ENCODE data around the gene FRMD8. TPM values are rescaled to one million over a fixed set of nuclear protein-coding genes. Genes with fewer than 3 reads are reported as not detected.

FRMD8 gene
- total RNA-seq, 4 donors from 2014 or later = 96.5 to 226 (median 128) TPM

GRCh38 chr11:65425971-65426838, 39.8 kb downstream of the FRMD8 start:
- peak in 1 of 2 donors; percentile 37 for DNase-seq (ENCODE audit: low spot score in 2 of 2)
- Histone ChIP-seq H3K27me3 (no peaks in the 10 kb centered on the region), H3K4me3 (peak overlapping the region; percentile 71 to 89 (median 80)), H3K9me3 (no peaks in the 10 kb centered on the region), H3K4me1 (peaks cover 0 to 45% (median 29%) of the 10 kb centered on the region in 4 donors), H3K36me3 (peaks cover 2 to 54% (median 12%) of the 10 kb centered on the region in 3 donors), H3K27ac (peak overlapping the region; percentile 98 to 100 (median 99))
- TF ChIP-seq EP300 (IDR thresholded peaks at IDR 0.05) = peak in 1 of 2 donors; percentile 86
- no peak for TF ChIP-seq POLR2A (IDR thresholded peaks at IDR 0.05)
- WGBS, 2 donors = 1 to 4% methylated on average over 9 of the region's 9 CpGs

- H3K36me3 ChIP-seq = peaks cover 2 to 57% (median 12%) of the 10 kb centered on the region in 3 donors
These were observed 40.6 kb downstream of the FRMD8 start for GRCh38 chr11:65426839-65427690.

GRCh38 chr11:65427691-65428577, 41.5 kb downstream of the FRMD8 start:
- H3K4me1 ChIP-seq = peaks cover 0 to 62% (median 46%) of the 10 kb centered on the region in 4 donors
- 20% methylated on average over 11 of the region's 11 CpGs for WGBS, 2 donors
- no peaks in the 10 kb centered on the region for H3K9me3 ChIP-seq
- TF ChIP-seq, protein P1, sequence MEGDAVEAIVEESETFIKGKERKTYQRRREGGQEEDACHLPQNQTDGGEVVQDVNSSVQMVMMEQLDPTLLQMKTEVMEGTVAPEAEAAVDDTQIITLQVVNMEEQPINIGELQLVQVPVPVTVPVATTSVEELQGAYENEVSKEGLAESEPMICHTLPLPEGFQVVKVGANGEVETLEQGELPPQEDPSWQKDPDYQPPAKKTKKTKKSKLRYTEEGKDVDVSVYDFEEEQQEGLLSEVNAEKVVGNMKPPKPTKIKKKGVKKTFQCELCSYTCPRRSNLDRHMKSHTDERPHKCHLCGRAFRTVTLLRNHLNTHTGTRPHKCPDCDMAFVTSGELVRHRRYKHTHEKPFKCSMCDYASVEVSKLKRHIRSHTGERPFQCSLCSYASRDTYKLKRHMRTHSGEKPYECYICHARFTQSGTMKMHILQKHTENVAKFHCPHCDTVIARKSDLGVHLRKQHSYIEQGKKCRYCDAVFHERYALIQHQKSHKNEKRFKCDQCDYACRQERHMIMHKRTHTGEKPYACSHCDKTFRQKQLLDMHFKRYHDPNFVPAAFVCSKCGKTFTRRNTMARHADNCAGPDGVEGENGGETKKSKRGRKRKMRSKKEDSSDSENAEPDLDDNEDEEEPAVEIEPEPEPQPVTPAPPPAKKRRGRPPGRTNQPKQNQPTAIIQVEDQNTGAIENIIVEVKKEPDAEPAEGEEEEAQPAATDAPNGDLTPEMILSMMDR (IDR thresholded peaks at IDR 0.05) = no peak
- TF ChIP-seq EP300 (IDR thresholded peaks at IDR 0.05) (peak in 1 of 2 donors; percentile 88), POLR2A (IDR thresholded peaks at IDR 0.05) (peak; percentile 5 to 43)
- H3K36me3 ChIP-seq = peaks cover 2 to 65% (median 12%) of the 10 kb centered on the region in 3 donors
- peak in 1 of 2 donors; percentile 48 for DNase-seq (ENCODE audit: low spot score in 2 of 2)
- no peaks in the 10 kb centered on the region for H3K27me3 ChIP-seq
- peak overlapping the region; percentile 71 to 89 (median 80) for H3K4me3 ChIP-seq
- H3K27ac ChIP-seq = peak overlapping the region; percentile 98 to 100 (median 99)

More at GRCh38 chr11:65426839-65427690, 40.6 kb downstream of the FRMD8 start:
- WGBS, 2 donors = 13 to 14% methylated on average over 10 of the region's 10 CpGs
- Histone ChIP-seq H3K4me1 (peaks cover 0 to 53% (median 37%) of the 10 kb centered on the region in 4 donors), H3K4me3 (peak overlapping the region; percentile 71 to 89 (median 80)), H3K27ac (peak overlapping the region; percentile 98 to 100 (median 99)), H3K9me3 (no peaks in the 10 kb centered on the region), H3K27me3 (no peaks in the 10 kb centered on the region)
- DNase-seq (ENCODE audit: low spot score in 2 of 2) = peak in 1 of 2 donors; percentile 55
- TF ChIP-seq EP300 (IDR thresholded peaks at IDR 0.05) = peak in 1 of 2 donors; percentile 58
- TF ChIP-seq POLR2A (IDR thresholded peaks at IDR 0.05) = peak in 1 of 2 donors; percentile 50
- TF ChIP-seq, protein P1 (IDR thresholded peaks at IDR 0.05) = no peak

DNA sequence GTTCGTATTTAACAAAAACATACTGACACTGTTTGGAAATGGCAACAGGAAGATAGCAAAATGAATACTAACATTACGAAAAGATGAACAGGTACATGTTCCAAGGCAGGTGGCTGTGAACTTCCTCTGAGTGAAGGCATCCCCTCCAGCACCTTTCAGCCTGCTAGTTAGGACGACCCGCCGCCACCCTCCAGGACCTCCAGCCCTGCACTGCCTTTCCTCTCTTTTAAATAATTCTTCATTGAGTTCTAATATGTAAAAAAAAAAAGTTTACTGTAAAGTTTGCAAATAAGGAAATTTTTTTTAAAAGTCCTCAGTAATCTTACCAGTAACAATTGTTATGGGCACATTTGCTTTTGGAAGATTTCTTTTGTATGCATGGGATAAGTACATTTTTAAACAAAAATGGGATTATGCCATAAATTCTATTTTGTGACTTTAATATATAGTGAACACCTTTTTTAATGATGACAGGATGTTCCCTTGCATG, 42.2 kb downstream of the FRMD8 start:
- H3K27me3 ChIP-seq = no peaks in the 10 kb centered on the region
- peak overlapping the region; percentile 98 to 100 (median 99) for H3K27ac ChIP-seq
- 31 to 34% methylated on average over 5 of the region's 5 CpGs for whole genome bisulfite sequencing, 2 donors
- H3K4me3 ChIP-seq = peak overlapping the region; percentile 71 to 89 (median 80)
- peak in 1 of 2 donors; percentile 29 for DNase-seq (ENCODE audit: low spot score in 2 of 2)
- TF ChIP-seq, protein P1 (IDR thresholded peaks at IDR 0.05) = no peak
- peak in 1 of 2 donors; percentile 6 for TF ChIP-seq POLR2A (IDR thresholded peaks at IDR 0.05)
- TF ChIP-seq EP300 (IDR thresholded peaks at IDR 0.05) = peak in 1 of 2 donors; percentile 45
- H3K4me1 ChIP-seq = peaks cover 0 to 68% (median 52%) of the 10 kb centered on the region in 4 donors
- H3K36me3 ChIP-seq = peaks cover 2 to 64% (median 9%) of the 10 kb centered on the region in 3 donors
- no peaks in the 10 kb centered on the region for H3K9me3 ChIP-seq
